ENCODE data around the gene RNF181. TPM values are rescaled to one million over a fixed set of nuclear protein-coding genes. Genes with fewer than 3 reads are reported as not detected.
A peak's percentile ranks its signal among the peaks of the same experiment; 100 is the strongest.

The RNF181 gene
- total and polyA plus RNA-seq, 2 of the 13 experiments (the other 11 are each of a cell fraction or from before 2014, with no cell fraction given) = 224 to 578 TPM

DNA sequence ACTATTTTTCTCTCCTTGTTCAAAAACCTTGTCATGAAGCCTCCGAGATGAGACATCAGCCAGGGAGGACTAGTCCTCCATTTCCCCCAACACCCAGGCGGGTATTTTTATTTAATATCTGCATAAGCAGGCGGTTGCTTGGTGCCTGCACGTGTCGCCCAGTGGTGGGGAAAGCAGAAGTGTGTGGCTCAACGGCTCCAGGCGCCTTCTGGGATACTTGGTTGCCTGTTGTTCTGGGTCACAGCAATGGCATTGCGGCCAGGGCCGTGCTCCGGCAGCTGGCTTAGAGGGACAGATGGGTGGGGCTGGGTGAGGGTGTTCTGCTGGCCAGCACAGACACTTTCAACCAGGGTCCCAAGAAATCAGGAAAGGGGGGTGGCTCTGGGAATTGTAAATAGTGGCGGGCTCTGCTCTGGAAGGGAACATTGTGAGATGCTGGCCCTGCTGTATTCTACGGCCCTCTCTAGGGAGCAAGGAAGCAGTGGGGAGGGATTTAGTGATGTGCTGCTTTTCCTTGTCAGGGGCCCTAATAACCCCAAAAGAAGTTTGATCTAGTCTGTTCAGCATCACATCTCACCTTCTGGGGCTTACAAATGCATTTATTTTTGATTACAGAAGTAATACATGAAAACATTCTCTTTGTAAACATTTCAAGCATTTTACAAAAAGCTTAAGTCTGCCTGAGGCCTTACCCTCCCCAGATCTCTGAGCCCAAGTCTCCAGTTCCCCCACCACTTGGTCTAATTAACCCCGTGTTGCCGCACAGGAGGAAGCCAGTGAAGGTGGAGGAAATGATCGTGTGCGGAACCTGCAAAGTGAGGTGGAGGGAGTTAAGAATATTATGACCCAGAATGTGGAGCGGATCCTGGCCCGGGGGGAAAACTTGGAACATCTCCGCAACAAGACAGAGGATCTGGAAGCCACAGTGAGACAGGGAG lies 17.0 kb upstream of the RNF181 start (continued):
- TF ChIP-seq ZNF616 (CRISPR knock-in tag; IDR thresholded peaks at IDR 0.05; ENCODE audit: low read depth) = no peak
- TF ChIP-seq, protein P1, sequence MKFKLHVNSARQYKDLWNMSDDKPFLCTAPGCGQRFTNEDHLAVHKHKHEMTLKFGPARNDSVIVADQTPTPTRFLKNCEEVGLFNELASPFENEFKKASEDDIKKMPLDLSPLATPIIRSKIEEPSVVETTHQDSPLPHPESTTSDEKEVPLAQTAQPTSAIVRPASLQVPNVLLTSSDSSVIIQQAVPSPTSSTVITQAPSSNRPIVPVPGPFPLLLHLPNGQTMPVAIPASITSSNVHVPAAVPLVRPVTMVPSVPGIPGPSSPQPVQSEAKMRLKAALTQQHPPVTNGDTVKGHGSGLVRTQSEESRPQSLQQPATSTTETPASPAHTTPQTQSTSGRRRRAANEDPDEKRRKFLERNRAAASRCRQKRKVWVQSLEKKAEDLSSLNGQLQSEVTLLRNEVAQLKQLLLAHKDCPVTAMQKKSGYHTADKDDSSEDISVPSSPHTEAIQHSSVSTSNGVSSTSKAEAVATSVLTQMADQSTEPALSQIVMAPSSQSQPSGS (CRISPR knock-in tag; IDR thresholded peaks at IDR 0.05) = no peak
- peak; percentile 0 for TF ChIP-seq HNRNPLL (IDR thresholded peaks at IDR 0.05; ENCODE audit: low read depth, low read length, poor library complexity, severe bottlenecking)
- TF ChIP-seq, protein P2, sequence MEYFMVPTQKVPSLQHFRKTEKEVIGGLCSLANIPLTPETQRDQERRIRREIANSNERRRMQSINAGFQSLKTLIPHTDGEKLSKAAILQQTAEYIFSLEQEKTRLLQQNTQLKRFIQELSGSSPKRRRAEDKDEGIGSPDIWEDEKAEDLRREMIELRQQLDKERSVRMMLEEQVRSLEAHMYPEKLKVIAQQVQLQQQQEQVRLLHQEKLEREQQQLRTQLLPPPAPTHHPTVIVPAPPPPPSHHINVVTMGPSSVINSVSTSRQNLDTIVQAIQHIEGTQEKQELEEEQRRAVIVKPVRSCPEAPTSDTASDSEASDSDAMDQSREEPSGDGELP (IDR thresholded peaks at IDR 0.05; ENCODE audit: borderline replicate concordance, low read depth) = peak; percentile 25; the same call in 1 of the 2 replicates
- TF ChIP-seq, protein P3, sequence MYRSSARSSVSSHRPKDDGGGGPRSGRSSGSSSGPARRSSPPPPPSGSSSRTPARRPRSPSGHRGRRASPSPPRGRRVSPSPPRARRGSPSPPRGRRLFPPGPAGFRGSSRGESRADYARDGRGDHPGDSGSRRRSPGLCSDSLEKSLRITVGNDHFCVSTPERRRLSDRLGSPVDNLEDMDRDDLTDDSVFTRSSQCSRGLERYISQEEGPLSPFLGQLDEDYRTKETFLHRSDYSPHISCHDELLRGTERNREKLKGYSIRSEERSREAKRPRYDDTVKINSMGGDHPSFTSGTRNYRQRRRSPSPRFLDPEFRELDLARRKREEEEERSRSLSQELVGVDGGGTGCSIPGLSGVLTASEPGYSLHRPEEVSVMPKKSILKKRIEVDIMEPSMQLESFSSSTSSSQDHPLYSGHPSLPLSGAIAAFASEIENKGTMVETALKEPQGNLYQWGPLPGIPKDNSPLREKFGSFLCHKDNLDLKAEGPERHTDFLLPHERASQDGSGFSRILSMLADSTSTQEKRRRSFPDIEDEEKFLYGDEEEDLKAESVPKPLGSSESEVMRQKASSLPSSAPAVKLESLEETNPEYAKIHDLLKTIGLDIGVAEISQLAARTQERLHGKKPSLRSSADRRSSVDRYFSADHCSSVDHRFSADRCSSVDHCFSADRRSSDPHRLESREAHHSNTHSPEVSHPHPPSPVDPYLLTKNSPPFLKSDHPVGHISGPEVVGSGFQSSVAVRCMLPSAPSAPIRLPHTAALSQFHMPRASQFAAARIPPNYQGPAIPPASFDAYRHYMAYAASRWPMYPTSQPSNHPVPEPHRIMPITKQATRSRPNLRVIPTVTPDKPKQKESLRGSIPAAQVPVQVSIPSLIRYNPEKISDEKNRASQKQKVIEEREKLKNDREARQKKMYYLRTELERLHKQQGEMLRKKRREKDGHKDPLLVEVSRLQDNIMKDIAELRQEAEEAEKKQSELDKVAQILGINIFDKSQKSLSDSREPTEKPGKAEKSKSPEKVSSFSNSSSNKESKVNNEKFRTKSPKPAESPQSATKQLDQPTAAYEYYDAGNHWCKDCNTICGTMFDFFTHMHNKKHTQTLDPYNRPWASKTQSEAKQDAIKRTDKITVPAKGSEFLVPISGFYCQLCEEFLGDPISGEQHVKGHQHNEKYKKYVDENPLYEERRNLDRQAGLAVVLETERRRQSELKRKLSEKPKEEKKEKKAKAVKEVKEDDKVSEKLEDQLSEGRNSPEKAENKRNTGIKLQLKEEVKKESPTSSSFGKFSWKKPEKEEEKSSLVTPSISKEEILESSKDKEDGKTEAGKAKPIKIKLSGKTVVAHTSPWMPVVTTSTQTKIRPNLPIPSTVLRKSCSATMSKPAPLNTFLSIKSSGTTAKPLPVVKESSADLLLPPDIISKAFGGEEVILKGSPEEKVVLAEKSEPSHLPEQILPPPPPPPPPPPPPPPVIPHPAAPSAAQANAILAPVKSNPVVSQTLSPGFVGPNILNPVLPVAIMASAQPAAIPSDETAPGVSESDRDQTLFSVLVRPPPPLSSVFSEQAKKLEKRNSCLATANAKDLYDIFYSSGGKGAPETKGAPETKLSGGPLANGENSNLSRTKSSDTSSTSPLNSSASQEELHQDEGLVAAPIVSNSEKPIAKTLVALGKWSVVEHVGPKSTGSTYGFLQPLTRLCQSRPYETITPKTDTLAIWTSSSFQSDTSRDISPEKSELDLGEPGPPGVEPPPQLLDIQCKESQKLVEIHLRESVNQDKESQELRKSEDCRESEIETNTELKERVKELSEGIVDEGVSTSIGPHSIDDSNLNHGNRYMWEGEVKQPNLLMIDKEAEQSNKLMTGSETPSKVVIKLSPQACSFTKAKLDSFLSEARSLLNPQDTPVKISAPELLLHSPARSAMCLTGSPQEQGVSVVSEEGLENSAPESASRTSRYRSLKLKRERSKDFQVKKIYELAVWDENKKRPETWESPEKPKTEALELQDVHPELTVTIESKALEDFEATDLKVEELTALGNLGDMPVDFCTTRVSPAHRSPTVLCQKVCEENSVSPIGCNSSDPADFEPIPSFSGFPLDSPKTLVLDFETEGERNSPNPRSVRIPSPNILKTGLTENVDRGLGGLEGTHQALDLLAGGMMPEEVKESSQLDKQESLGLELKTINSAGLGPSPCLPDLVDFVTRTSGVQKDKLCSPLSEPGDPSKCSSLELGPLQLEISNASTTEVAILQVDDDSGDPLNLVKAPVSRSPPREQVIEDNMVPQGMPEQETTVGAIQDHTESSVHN (CRISPR knock-in tag; IDR thresholded peaks at IDR 0.05) = 0 out of 2 replicates have a peak, but pooled peaks have one; percentile 4
- TF ChIP-seq ZNF788 (CRISPR knock-in tag; IDR thresholded peaks at IDR 0.05; ENCODE audit: borderline replicate concordance) = 0 out of 2 replicates have a peak, but pooled peaks have one; percentile 27
- TF ChIP-seq DMAP1 (CRISPR knock-in tag; IDR thresholded peaks at IDR 0.05) = 0 out of 2 replicates have a peak, but pooled peaks have one; percentile 63
- 0 out of 2 replicates have a peak, but pooled peaks have one; percentile 18 for TF ChIP-seq ZNF510 (CRISPR knock-in tag; IDR thresholded peaks at IDR 0.05; ENCODE audit: low read depth)
- 0 out of 2 replicates have a peak, but pooled peaks have one; percentile 43 for TF ChIP-seq KMT2B (CRISPR knock-in tag; IDR thresholded peaks at IDR 0.05)
- 0 out of 2 replicates have a peak, but pooled peaks have one; percentile 26 for TF ChIP-seq GATAD1 (CRISPR knock-in tag; IDR thresholded peaks at IDR 0.05)
- TF ChIP-seq NR2C2 (CRISPR knock-in tag; IDR thresholded peaks at IDR 0.05; ENCODE audit: borderline replicate concordance) = 0 out of 2 replicates have a peak, but pooled peaks have one; percentile 41
- TF ChIP-seq, protein P4, sequence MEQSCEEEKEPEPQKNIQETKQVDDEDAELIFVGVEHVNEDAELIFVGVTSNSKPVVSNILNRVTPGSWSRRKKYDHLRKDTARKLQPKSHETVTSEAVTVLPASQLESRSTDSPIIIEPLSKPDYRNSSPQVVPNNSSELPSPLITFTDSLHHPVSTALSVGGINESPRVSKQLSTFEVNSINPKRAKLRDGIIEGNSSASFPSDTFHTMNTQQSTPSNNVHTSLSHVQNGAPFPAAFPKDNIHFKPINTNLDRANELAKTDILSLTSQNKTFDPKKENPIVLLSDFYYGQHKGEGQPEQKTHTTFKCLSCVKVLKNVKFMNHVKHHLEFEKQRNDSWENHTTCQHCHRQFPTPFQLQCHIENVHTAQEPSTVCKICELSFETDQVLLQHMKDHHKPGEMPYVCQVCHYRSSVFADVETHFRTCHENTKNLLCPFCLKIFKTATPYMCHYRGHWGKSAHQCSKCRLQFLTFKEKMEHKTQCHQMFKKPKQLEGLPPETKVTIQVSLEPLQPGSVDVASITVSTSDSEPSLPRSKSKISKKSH (CRISPR knock-in tag; IDR thresholded peaks at IDR 0.05; ENCODE audit: borderline replicate concordance) = no peak
- TF ChIP-seq ZNF441 (CRISPR knock-in tag; IDR thresholded peaks at IDR 0.05; ENCODE audit: borderline replicate concordance) = peak; percentile 59; the same call in 1 of the 2 replicates
- no peak for TF ChIP-seq FOXA3 (CRISPR knock-in tag; IDR thresholded peaks at IDR 0.05)
- TF ChIP-seq ZNF543 (CRISPR knock-in tag; IDR thresholded peaks at IDR 0.05) = peak; percentile 49; the same call in 1 of the 2 replicates
